Glomerular visceral epithelial cell (primary cell): ENCODE data around the gene MRPS34.
"Not testable (repeated sequence)": the region's sequence is repeated elsewhere in the genome, so short reads cannot be mapped to it uniquely, and the experiment has no call there.

ENCODE experiments used
- DNase-seq: peaks from one replicate; pipeline ENCODE4 v3.0.0-alpha.2; 2016; ENCODE audit errors: extremely low spot score

The MRPS34 gene

DNA sequence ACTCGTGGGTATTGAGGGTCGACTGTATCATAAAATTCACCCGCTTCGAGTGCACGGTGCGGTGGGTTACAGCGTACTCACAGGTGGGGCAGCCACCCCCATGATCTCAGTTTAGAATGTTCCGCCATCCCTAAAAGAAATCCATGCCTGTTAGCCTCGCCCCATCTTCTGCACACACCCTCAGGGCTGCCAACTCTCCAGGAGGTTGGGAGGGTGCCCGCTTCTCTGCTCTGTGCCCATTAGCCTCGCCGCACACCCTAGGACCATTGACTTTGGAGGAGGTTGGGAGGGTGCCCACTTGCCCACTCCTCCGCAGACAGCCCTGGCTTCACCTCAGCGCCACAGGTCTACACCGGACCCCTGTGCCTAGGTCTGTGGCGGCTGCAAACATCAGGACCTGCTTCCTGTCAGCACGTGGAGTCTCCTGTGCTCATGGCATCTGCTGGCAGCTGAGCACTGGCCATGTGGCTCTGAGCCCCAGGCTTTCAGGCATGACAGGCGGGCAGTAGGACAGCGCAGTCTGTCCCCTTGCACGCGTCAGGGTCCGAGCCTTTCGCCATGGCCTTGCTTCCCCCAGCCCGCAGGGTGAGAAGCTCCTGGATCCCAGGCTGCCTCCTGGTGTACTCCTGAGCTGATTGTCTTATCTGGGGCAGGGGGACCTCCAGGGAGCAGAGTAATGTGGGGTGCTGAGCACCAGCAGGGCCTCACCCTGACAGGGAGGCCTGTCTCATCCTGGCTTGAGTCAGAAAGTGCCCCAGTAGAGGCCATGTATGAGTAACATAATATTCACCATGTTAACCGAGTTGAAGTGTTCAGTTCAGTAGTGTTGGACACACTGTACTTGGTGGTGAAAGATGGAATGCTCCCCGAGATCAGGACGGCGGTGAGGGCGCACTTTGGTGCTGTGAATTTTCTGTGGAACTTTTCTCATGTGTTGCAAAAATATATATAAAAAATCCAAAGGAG, 23.5 kb downstream of the MRPS34 start:
- DNase-seq, result no peak

- no peak for DNase-seq
Observed at GRCh38 chr16:1747934-1748333, 25.0 kb downstream of the MRPS34 start.

GRCh38 chr16:1746693-1747195, 26.2 kb downstream of the MRPS34 start:
- peak; percentile 45 for DNase-seq

GRCh38 chr16:1745900-1746692, 26.8 kb downstream of the MRPS34 start:
- peak; percentile 92 for DNase-seq

GRCh38 chr16:1745181-1745899, 27.6 kb downstream of the MRPS34 start:
- DNase-seq, result peak; percentile 80

DNA sequence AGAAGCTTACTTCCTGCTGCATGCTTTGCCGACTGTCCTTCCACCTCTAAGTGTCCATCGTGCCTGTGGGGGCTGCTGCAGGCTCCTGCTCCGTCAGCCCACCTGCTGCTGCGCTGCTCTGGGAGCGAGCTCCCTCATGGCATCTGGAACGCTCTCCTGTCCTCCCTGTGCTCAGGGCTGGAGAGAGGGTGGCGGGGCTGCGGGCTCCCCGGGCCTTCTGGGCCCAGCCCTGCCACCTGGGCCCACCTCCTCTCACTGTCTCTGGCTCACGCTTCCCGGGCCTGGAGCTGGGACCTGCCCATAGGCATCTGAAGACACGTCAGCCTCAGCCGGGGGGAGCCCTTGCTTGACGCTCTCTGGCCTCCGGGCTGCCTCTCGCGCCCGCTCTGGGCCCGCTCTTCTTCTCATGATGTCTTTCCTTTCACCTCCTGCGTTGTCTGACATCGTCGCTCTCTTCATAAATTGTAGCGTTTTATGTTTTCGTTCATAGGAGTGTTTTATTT, 28.5 kb downstream of the MRPS34 start:
- DNase-seq, result no peak

DNA sequence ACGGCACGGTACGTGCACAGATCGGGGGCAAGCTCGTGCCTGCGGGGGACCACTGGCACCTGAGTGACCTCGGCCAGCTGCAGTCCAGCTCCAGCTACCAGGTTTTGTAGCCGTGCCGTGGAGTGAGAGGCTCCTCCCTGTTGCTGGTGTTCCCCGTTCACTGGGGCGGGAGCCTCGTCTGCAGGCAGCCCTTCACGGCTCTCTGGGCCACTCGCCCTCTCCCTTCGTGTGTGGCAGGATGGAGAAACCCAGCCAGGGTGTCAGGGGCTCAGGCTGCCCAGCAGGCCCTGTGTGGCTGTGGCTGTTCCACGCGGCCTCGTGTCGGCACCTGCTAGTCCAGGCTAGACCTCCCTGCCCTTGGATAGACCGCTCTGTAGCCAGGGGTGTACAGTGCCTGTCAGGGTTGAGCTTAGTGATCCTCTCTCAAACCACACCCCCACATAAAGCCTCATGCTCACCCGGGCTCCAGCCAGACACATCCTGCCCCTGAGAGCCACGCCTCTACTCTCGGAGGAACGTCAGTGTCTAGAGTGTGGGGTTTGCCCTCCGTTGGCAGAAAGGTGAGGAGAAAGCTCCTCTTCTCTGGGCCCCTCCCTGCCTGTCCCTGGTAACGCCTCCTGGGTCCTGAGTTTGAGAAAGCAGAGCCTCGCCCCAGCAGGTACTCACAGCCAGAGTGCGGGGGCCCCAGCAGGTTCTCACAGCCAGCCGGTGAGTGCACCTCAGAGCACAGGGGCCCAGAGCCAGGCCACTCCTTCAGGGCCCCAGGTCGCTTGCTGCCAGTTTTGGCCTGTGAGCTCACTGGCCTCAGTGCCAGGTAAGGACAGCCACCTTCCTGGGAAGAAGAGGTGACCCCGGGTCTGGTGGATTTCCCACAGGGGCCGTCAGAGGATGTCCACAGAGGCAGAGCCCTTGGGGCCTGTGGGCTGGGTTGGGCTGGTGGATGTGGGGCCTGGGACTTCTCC, 29.3 kb downstream of the MRPS34 start:
- DNase-seq, result no peak

- DNase-seq, result no peak
Observed at GRCh38 chr16:1741553-1742165, 31.3 kb downstream of the MRPS34 start.

GRCh38 chr16:1740781-1741490, 32.0 kb downstream of the MRPS34 start:
- DNase-seq, result no peak

DNA sequence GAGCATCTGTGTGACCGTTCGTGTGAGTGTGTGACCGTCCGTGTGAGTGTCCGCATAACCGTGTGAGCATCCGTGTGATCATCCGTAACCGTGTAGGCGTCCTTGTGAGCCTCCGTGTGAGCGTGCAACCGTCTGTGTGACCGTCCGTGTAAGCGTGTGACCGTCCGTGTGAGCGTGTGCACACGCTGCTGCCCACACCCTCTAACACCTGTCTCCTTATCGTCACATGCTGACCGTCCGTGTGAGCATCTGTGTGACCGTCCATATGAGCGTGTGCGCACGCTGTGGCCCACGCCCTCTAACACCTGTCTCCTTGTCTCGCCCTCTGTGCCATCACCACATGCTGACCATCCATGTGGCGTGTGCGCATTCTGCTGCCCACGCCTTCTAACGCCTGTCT, 32.7 kb downstream of the MRPS34 start:
- no peak for DNase-seq

GRCh38 chr16:1734816-1735215, 38.1 kb downstream of the MRPS34 start:
- DNase-seq, result no peak

DNA sequence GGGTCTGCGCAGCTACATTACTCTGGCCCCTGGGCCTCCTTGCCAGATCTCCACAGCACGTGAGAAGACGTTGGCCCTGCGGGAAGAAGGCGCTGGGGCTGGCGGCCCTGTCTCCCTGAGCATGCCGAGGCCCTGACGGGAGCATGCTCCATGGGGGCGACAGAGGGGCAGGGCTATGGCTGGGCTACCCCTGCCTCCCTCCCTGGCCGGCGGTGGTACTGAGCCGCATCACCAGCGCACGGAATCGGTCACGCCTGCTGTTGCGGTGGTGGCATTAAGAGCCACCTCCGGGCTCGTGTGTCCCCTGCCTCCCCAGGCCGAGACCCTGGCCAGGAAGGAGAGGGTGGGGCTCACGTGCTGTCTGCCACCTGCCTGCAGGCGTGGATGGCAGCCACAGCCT, 38.8 kb downstream of the MRPS34 start:
- no peak for DNase-seq

GRCh38 chr16:1732551-1732987, 40.4 kb downstream of the MRPS34 start:
- DNase-seq, result not testable (repeated sequence)

DNA sequence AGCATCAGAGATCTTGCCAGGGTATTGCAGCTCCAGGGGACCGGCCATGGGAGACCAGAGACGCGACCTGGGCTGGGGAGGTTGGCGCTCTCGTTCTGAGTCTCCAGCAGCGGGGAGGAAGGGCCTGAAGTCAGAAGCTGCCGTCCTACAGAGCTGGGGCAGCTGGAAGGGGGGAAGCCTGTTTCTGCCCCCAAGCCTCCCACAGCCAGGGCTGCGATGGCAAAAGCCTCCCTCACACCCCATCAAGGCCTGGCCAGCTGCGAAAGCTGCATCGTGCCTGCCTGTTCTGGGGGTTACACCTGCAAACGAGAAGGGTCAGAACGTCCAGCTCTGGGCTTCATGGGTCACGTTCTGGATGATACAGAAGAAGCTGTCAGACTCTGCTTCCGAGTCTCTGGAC, 40.9 kb downstream of the MRPS34 start:
- no peak for DNase-seq

DNA sequence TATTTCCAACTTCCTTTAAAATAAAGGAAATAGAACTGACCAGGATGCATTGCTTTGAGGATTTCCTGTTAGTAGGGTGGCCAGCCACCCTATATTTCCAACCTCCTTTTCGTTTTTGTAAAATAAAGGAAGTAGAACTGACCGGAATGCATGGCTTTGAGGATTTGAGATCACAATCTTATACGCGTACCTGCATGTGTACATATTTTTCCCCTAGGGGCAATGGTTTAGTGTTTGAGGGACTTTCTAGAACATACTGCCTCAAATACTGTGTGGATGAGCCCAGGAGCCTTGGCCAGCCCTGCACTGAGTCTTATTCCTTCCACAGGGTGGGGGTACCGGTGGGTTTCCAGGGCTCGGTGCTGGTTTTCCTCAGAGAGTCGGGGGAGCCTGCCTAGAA, 41.3 kb downstream of the MRPS34 start:
- DNase-seq, result no peak

GRCh38 chr16:1731073-1731472, 41.9 kb downstream of the MRPS34 start:
- no peak for DNase-seq

GRCh38 chr16:1729445-1729844, 43.5 kb downstream of the MRPS34 start:
- DNase-seq, result no peak

DNA sequence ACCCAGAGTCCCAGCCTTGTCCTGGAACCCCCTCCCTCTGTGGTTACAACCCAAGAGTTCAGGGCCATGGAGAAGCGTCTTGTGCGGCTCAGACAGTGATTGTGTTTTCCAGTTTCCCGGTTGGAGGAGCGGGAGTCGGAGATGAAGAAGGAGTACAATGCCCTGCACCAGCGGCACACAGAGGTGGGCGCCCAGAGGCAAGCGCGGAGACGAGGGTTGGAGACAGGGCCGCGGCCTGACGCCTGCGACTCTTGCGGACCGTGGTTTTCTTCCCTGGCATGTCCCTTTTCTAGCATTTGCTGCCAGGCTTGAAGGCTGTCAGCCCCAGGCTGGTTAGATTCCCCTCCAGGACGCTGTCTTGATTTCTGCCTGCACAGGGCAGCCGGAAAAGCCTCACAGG, 43.9 kb downstream of the MRPS34 start:
- DNase-seq, result no peak
